Measurements from ENCODE around the gene TRMT112.

The TRMT112 gene

DNA sequence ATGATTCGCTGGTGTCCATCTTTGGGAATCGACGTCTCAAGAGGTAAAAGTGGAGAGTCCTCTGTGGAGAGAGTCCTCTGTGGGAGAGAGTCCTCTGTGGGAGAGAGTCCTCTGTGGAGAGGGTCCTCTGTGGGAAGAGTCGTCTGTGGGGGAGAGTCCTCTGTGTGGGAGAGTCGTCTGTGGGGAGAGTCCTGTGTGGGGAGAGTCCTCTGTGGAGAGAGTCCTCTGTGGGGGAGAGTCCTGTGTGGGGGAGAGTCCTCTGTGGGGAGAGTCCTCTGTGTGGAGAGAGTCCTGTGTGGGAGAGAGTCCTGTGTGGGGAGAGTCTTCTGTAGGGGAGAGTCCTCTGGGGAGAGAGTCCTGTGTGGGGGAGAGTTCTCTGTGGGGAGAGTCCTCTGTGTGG, 3.7 kb upstream of the TRMT112 start:
- Histone ChIP-seq H3K4me3 (ENCODE audit: low read depth, low read length) (no peak overlapping the region), H3K9me3 (ENCODE audit: control insufficient read depth, low read length) (no peaks in the 10 kb centered on the region), H3K27ac (no peak overlapping the region), H2AFZ (no peak overlapping the region), H3K79me2 (no peaks in the 10 kb centered on the region), H3K4me2 (ENCODE audit: low read length) (no peak overlapping the region), H3K4me1 (peaks cover 4% of the 10 kb centered on the region), H3K27me3 (ENCODE audit: control insufficient read depth, insufficient read depth, low read length) (no peaks in the 10 kb centered on the region), H3K36me3 (ENCODE audit: control insufficient read depth, insufficient read depth, low read length) (no peaks in the 10 kb centered on the region), H3K9ac (no peak overlapping the region)
- TF ChIP-seq, protein P1, sequence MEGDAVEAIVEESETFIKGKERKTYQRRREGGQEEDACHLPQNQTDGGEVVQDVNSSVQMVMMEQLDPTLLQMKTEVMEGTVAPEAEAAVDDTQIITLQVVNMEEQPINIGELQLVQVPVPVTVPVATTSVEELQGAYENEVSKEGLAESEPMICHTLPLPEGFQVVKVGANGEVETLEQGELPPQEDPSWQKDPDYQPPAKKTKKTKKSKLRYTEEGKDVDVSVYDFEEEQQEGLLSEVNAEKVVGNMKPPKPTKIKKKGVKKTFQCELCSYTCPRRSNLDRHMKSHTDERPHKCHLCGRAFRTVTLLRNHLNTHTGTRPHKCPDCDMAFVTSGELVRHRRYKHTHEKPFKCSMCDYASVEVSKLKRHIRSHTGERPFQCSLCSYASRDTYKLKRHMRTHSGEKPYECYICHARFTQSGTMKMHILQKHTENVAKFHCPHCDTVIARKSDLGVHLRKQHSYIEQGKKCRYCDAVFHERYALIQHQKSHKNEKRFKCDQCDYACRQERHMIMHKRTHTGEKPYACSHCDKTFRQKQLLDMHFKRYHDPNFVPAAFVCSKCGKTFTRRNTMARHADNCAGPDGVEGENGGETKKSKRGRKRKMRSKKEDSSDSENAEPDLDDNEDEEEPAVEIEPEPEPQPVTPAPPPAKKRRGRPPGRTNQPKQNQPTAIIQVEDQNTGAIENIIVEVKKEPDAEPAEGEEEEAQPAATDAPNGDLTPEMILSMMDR (IDR thresholded peaks at IDR 0.05): no peak

DNA sequence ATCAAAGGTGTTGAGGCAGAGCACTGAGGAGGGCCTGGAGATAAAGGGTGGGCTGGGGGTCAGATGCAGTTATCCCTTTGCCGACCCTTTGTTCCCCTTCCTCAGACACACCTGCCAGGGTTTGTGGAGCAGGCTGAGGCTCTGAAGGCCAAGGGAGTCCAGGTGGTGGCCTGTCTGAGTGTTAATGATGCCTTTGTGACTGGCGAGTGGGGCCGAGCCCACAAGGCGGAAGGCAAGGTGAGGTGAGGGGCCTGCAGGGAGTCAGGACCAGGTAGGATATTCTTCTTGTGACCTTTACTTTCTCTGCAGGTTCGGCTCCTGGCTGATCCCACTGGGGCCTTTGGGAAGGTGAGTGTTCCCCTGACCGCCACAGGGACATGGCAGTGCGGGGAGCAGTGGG, 3.2 kb upstream of the TRMT112 start:
- TF ChIP-seq, protein P1 (IDR thresholded peaks at IDR 0.05): no peak
- Histone ChIP-seq H3K9me3 (ENCODE audit: control insufficient read depth, low read length) (no peaks in the 10 kb centered on the region), H3K4me2 (ENCODE audit: low read length) (no peak overlapping the region), H3K9ac (no peak overlapping the region), H2AFZ (no peak overlapping the region), H3K4me1 (peaks cover 4% of the 10 kb centered on the region), H3K4me3 (ENCODE audit: low read depth, low read length) (no peak overlapping the region), H3K27ac (no peak overlapping the region), H3K27me3 (ENCODE audit: control insufficient read depth, insufficient read depth, low read length) (no peaks in the 10 kb centered on the region), H3K79me2 (no peaks in the 10 kb centered on the region), H3K36me3 (ENCODE audit: control insufficient read depth, insufficient read depth, low read length) (no peaks in the 10 kb centered on the region)

DNA sequence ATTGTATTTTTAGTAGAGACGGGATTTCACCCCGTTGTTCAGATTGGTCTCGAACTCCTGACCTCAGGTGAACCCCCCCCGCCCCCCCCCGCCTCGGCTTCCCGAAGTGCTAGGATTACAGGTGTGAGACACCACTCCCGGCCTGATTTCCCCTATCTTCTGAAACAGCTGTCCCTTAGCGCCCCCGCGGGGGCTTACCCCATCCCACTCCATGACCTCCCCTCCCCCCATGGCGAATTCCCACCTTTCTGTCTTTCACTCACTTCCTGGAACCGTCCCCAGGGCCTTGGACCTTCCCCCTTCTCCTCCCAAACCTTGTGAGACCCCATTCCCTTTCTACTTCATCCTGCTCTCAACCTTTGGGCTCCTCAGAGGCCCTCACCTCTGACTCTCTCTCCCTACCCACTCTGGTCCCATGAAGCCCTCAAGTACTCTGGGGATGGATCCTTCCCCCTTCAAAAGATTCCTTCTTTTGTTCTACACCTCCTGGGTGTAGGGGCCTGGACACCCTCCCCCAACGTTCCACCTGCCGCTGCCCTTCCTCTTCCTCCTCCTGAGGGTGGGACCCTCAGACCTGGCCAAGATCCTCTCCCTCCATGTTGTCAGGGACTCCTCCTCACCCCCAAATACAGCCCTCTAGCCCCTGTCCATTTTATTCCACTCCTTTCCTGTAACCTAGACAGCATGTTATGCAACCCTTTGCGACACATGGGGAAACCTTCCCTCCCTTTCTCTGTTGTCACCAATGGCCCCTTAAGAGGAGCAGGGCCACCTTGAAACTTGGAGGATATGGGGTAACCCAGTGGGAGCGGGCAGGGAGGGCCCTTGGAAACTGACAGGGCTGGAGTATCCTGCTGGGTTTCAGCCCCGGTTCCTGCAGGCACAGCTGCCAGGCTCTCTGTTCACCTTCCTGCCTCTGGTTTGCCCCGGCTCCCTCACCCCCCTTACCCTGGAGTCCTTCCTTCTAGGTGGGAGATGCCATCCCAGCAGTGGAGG, 1.7 kb upstream of the TRMT112 start:
- Histone ChIP-seq H3K36me3 (ENCODE audit: control insufficient read depth, insufficient read depth, low read length) (no peaks in the 10 kb centered on the region), H2AFZ (no peak overlapping the region), H3K9ac (no peak overlapping the region), H3K4me1 (peaks cover 4% of the 10 kb centered on the region), H3K4me2 (ENCODE audit: low read length) (peak overlapping the region; percentile 99), H3K9me3 (ENCODE audit: control insufficient read depth, low read length) (no peaks in the 10 kb centered on the region), H3K27ac (peak overlapping the region; percentile 51), H3K4me3 (ENCODE audit: low read depth, low read length) (peak overlapping the region; percentile 92), H3K79me2 (no peaks in the 10 kb centered on the region), H3K27me3 (ENCODE audit: control insufficient read depth, insufficient read depth, low read length) (no peaks in the 10 kb centered on the region)
- TF ChIP-seq, protein P1 (IDR thresholded peaks at IDR 0.05): no peak

DNA sequence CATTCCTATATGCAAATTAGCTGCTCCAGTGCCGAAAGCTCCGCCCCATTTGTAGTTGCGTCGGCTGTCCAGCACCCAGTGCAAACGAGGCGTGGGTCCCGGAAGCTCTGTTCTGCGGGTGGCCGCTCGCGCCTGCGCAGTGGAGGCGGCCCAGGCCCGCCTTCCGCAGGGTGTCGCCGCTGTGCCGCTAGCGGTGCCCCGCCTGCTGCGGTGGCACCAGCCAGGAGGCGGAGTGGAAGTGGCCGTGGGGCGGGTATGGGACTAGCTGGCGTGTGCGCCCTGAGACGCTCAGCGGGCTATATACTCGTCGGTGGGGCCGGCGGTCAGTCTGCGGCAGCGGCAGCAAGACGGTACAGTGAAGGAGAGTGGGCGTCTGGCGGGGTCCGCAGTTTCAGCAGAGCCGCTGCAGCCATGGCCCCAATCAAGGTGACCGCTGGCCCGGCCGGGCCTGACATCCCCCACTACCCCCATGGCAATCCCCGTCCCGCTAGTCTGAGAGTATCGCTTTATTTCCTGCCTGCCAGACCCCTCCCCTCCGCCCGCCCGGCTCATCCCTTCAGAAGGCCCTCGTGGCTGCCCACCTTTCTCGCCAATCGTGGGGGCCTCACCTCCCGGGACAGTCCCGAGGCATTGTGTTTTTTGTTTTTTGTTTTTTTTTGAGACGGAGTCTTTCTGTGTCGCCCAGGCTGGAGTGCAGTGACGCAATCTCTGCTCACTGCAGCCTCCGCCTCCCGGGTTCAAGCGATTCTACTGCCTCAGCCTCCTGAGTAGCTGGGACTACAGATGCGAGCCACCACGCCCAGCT, 804 bp upstream of the TRMT112 start, which contains the start of gene PRDX5:
PRDX5 (plus strand) TSS at position 161 of the 805 bp plus-strand sequence; CDS start at position 256, 95 bp downstream.
- H3K4me1 ChIP-seq: peaks cover 4% of the 10 kb centered on the region
- H3K4me2 ChIP-seq (ENCODE audit: low read length): peak within 1 kb of the TSS; percentile 99
- H3K4me3 ChIP-seq (ENCODE audit: low read depth, low read length): peak within 1 kb of the TSS; percentile 92
- peak within 1 kb of the TSS; percentile 89 for H3K9ac ChIP-seq
- TF ChIP-seq, protein P1 (IDR thresholded peaks at IDR 0.05): peak; percentile 42
- H3K27me3 ChIP-seq (ENCODE audit: control insufficient read depth, insufficient read depth, low read length): no peaks in the 10 kb centered on the region
- peak within 1 kb of the TSS; percentile 78 for H2AFZ ChIP-seq
- no peaks in the 10 kb centered on the region for H3K9me3 ChIP-seq (ENCODE audit: control insufficient read depth, low read length)
- no peaks in the 10 kb centered on the region for H3K36me3 ChIP-seq (ENCODE audit: control insufficient read depth, insufficient read depth, low read length)
- H3K79me2 ChIP-seq: no peaks in the 10 kb centered on the region
- peak within 1 kb of the TSS; percentile 99 for H3K27ac ChIP-seq
